Keratinocyte (primary cell): Measurements from ENCODE around the gene ERICH4. TPM values are rescaled to one million over a fixed set of nuclear protein-coding genes. Genes with fewer than 3 reads are reported as not detected.

Source experiments
- DNase-seq: peaks from one replicate; pipeline ENCODE4 v3.0.0-alpha.2; 2011; ENCODE audit warnings: low read depth, missing footprints, low spot score
- FAIRE-seq: peaks from 2 replicates; lab custom pipeline; 2011; peaks lifted over from hg19 to GRCh38; lab: Jason Lieb, UNC
- H2AFZ ChIP-seq: 2 replicates; pipeline ENCODE4 v1.6.0; 2012; ENCODE audit warnings: low read length, control low read depth, inconsistent platforms; ENCODE audit not compliant: control insufficient read depth
- H3K27ac ChIP-seq: 2 replicates; pipeline ENCODE4 v1.5.1; 2011; ENCODE audit warnings: low read length; ENCODE audit not compliant: control insufficient read depth, insufficient read depth
- H3K27me3 ChIP-seq: 3 replicates; pipeline ENCODE4 v1.6.0; 2011; ENCODE audit warnings: low read length; ENCODE audit not compliant: control insufficient read depth, insufficient read depth; ENCODE audit errors: extremely low read depth
- H3K36me3 ChIP-seq, 2 experiments: 2 replicates in 1 of 2; 3 replicates in 1 of 2; pipeline ENCODE4 v1.5.1; 2011; ENCODE audit warnings: low read length in 2 of 2, mild to moderate bottlenecking in 1 of 2; ENCODE audit not compliant: control insufficient read depth in 2 of 2, insufficient read depth in 2 of 2; ENCODE audit errors: extremely low read depth in 1 of 2
- H3K4me1 ChIP-seq: 3 replicates; pipeline ENCODE4 v1.5.1; 2011; ENCODE audit warnings: low read length; ENCODE audit not compliant: control insufficient read depth, insufficient read depth; ENCODE audit errors: extremely low read depth
- H3K4me2 ChIP-seq: 3 replicates; pipeline ENCODE4 v1.6.0; 2011; ENCODE audit warnings: low read depth, low read length; ENCODE audit not compliant: control insufficient read depth, insufficient read depth; ENCODE audit errors: extremely low read depth
- H3K4me3 ChIP-seq, 3 experiments: fragments of 200-600 bp in 1 of 3; sonication (generic) in 1 of 3; 2 replicates in 2 of 3; 3 replicates in 1 of 3; pipeline ENCODE4 v1.5.1; 2011 to 2016; ENCODE audit warnings: low read length in 3 of 3, mild to moderate bottlenecking in 3 of 3, control low read depth in 2 of 3, inconsistent platforms in 1 of 3, low read depth in 1 of 3, mixed read lengths in 1 of 3, mixed run types in 1 of 3, moderate library complexity in 1 of 3; ENCODE audit not compliant: control insufficient read depth in 2 of 3, insufficient read depth in 2 of 3; ENCODE audit errors: extremely low read depth in 1 of 3
- H3K79me2 ChIP-seq: 2 replicates; pipeline ENCODE4 v1.6.0; 2012; ENCODE audit warnings: low read length; ENCODE audit not compliant: control insufficient read depth, insufficient read depth
- H3K9ac ChIP-seq: 3 replicates; pipeline ENCODE4 v1.6.0; 2011; ENCODE audit warnings: low read length; ENCODE audit not compliant: control insufficient read depth, insufficient read depth; ENCODE audit errors: extremely low read depth
- H3K9me1 ChIP-seq: 3 replicates; pipeline ENCODE4 v1.6.0; 2011; ENCODE audit warnings: low read length; ENCODE audit not compliant: control insufficient read depth, insufficient read depth; ENCODE audit errors: extremely low read depth
- H3K9me3 ChIP-seq: 2 replicates; pipeline ENCODE4 v1.5.1; 2012; ENCODE audit warnings: low read depth, low read length; ENCODE audit not compliant: control insufficient read depth
- H4K20me1 ChIP-seq: 3 replicates; pipeline ENCODE4 v1.6.0; 2011; ENCODE audit warnings: low read length; ENCODE audit not compliant: control insufficient read depth, insufficient read depth; ENCODE audit errors: extremely low read depth
- EZH2 ChIP-seq: IDR thresholded peaks from one replicate; pipeline ENCODE4 v1.6.1; 2012; ENCODE audit warnings: inconsistent platforms, mild to moderate bottlenecking, low read length, moderate library complexity
- dilution Hi-C: fragments of 300-500 bp; cut with MboI; formaldehyde crosslinking; loops from one replicate; pipeline ENCODE4 v1.7.0; 2020; ENCODE audit warnings: low sequenced_read_pairs; ENCODE audit not compliant: extremely low pct_ligation_motif_present
- polyA plus RNA-seq, 5 experiments: library from polyadenylated mRNA; depleted of rRNA in 3 of 5; stranded (reverse) in 3 of 5; stranded (forward) in 1 of 5; unstranded in 1 of 5; fragments of >200 nt; gene quantifications; 1 replicate in 1 of 5; 2 replicates in 3 of 5; 3 replicates in 1 of 5; pipeline versions ENCODE4 v1.2.1 to v1.2.3, GENCODE V29; 2011 to 2012; ENCODE audit warnings: missing spikeins in 2 of 5, low read depth in 1 of 5, low replicate concordance in 1 of 5
- TF ChIP-seq, protein P1 (sequence below), 3 experiments: IDR thresholded peaks in 1 of 3; conservative IDR thresholded peaks in 1 of 3; optimal IDR thresholded peaks in 1 of 3; 2 replicates in 2 of 3; 3 replicates in 1 of 3; pipeline versions ENCODE3 to v1.5.1; 2011; ENCODE audit warnings: low read length in 3 of 3, mild to moderate bottlenecking in 3 of 3, moderate library complexity in 2 of 3, control low read depth in 1 of 3, inconsistent platforms in 1 of 3; ENCODE audit not compliant: insufficient read depth in 2 of 3; ENCODE audit errors: extremely low read depth in 1 of 3

The ERICH4 gene
- polyA plus RNA-seq, 1 donor (not counting 4 experiments of a cell fraction or from before 2014, with no cell fraction given): not detected

DNA sequence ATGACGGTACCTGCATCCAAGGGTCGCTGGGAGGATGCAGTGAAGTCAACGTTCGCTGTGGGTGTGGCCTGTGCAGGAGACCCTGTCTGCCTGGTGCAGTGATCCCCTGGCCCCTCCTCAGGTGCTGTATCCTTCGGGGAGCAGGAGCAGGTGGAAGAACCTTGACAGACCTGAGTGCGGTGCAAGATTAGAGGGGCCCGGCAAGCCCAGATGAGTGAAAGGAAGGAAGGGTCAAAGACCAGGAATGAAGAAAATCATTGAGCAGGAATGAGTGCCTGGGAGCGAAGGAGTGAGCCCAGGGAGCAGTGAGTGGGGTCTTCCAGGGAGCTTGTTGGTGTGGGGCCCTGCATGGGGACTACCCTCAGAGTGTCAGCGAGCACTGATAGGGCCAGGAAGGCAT is 28.5 kb upstream of the ERICH4 start:
- Histone ChIP-seq H3K27ac (no peak overlapping the region), H3K4me1 (no peaks in the 10 kb centered on the region), H3K4me2 (no peak overlapping the region), H3K79me2 (no peaks in the 10 kb centered on the region), H3K27me3 (no peaks in the 10 kb centered on the region), H3K9ac (no peak overlapping the region), H3K9me3 (no peaks in the 10 kb centered on the region), H3K9me1 (no peaks in the 10 kb centered on the region), H3K36me3 (peaks cover 5 to 7% of the 10 kb centered on the region in 2 experiments), H3K4me3 (no peak overlapping the region), H2AFZ (no peak overlapping the region), H4K20me1 (no peaks in the 10 kb centered on the region)
- DNase-seq: no peak
- TF ChIP-seq, protein P1, sequence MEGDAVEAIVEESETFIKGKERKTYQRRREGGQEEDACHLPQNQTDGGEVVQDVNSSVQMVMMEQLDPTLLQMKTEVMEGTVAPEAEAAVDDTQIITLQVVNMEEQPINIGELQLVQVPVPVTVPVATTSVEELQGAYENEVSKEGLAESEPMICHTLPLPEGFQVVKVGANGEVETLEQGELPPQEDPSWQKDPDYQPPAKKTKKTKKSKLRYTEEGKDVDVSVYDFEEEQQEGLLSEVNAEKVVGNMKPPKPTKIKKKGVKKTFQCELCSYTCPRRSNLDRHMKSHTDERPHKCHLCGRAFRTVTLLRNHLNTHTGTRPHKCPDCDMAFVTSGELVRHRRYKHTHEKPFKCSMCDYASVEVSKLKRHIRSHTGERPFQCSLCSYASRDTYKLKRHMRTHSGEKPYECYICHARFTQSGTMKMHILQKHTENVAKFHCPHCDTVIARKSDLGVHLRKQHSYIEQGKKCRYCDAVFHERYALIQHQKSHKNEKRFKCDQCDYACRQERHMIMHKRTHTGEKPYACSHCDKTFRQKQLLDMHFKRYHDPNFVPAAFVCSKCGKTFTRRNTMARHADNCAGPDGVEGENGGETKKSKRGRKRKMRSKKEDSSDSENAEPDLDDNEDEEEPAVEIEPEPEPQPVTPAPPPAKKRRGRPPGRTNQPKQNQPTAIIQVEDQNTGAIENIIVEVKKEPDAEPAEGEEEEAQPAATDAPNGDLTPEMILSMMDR (optimal IDR thresholded peaks at IDR 0.05 in 1 of 3, IDR thresholded peaks at IDR 0.05 in 1 of 3, conservative IDR thresholded peaks at IDR 0.05 in 1 of 3; ENCODE audit: extremely low read depth in 1 of 3, insufficient read depth in 2 of 3, low read length in 3 of 3): no peak
- TF ChIP-seq EZH2: no peak
- FAIRE-seq: no peak
- dilution Hi-C loops: no loop called here

DNA sequence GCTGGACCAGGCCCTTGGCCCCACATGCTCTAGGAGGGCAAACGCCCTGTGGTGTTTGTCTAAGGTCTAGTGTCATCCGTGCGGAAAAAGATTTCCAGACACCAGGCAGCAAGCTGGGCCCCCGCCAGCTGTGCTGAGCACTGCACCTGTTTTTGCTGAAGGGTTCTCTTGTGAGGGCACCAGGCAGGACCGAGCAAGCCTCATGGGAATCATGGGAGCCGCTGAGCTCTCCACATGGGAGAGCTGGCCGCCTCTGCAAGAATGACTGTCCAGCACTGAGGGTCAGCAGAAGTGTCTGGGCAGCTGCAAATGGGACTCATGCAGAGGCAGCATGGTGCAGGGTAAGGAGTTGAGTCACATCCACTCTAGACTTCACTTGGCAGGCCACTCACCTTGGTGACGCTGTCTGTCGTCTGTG is 27.8 kb upstream of the ERICH4 start:
- Histone ChIP-seq H3K79me2 (no peaks in the 10 kb centered on the region), H3K4me3 (no peak overlapping the region), H3K27me3 (no peaks in the 10 kb centered on the region), H4K20me1 (no peaks in the 10 kb centered on the region), H3K9me1 (no peaks in the 10 kb centered on the region), H3K36me3 (peaks cover 7 to 8% of the 10 kb centered on the region in 2 experiments), H3K9ac (no peak overlapping the region), H3K27ac (no peak overlapping the region), H3K4me2 (no peak overlapping the region), H2AFZ (no peak overlapping the region), H3K9me3 (no peaks in the 10 kb centered on the region), H3K4me1 (no peaks in the 10 kb centered on the region)
- TF ChIP-seq EZH2: no peak
- TF ChIP-seq, protein P1 (optimal IDR thresholded peaks at IDR 0.05 in 1 of 3, IDR thresholded peaks at IDR 0.05 in 1 of 3, conservative IDR thresholded peaks at IDR 0.05 in 1 of 3; ENCODE audit: extremely low read depth in 1 of 3, insufficient read depth in 2 of 3, low read length in 3 of 3): no peak
- dilution Hi-C loops: no loop called here
- no peak for FAIRE-seq
- no peak for DNase-seq
